SK-N-MC (cell line): ENCODE data around the gene AUTS2.

ENCODE experiments used
- EZH2 ChIP-seq: fragments of 200-600 bp; sonication (generic); IDR thresholded peaks from one replicate; pipeline ENCODE4 v1.6.1; 2017; ENCODE audit warnings: antibody characterized with exemption
- FOXP2 ChIP-seq: optimal IDR thresholded peaks from 2 replicates; pipeline ENCODE3; 2011; ENCODE audit warnings: mild to moderate bottlenecking, moderate library complexity; ENCODE audit not compliant: insufficient read depth; ENCODE audit errors: extremely low read length, control extremely low read depth
- POLR2AphosphoS5 ChIP-seq: IDR thresholded peaks from 2 replicates; pipeline ENCODE4 v1.6.1; 2012; ENCODE audit warnings: mild to moderate bottlenecking, low read depth, low read length, borderline replicate concordance

- TF ChIP-seq POLR2AphosphoS5 = no peak
- no peak for TF ChIP-seq EZH2
- TF ChIP-seq FOXP2 = no peak
Measured at GRCh38 chr7:69692611-69693010, 94.3 kb downstream of the AUTS2 start.
